ENCODE measurements around the gene ETV6.

GRCh38 chr12:11705010-11705409, 55.5 kb downstream of the ETV6 start:
- TF ChIP-seq ZNF274 (IDR thresholded peaks at IDR 0.05; ENCODE audit: low read depth, low read length) (no peak), YY1 (IDR thresholded peaks at IDR 0.05; ENCODE audit: insufficient read depth, insufficient read length) (no peak), SUZ12 (IDR thresholded peaks at IDR 0.05; ENCODE audit: extremely low read depth, insufficient read depth, insufficient read length) (no peak)
